OCI-LY7 (cell line): ENCODE data around the gene IRAK3.

ENCODE experiments used
- CTCF ChIP-seq: fragments of 200-600 bp; sonication (generic); conservative IDR thresholded peaks from 2 replicates; pipeline ENCODE4 v1.5.1; 2014; ENCODE audit warnings: mild to moderate bottlenecking, antibody characterized with exemption, low read length, moderate library complexity, mixed read lengths
- EZH2phosphoT487 ChIP-seq: fragments of 200-600 bp; sonication (generic); IDR thresholded peaks from 2 replicates; pipeline ENCODE4 v1.6.1; 2018; ENCODE audit warnings: low read depth, borderline replicate concordance, mild to moderate bottlenecking, mixed run types, antibody characterized with exemption, low read length, moderate library complexity, mixed read lengths

GRCh38 chr12:66139328-66139727 lies 49.7 kb upstream of the IRAK3 start:
- TF ChIP-seq CTCF, result no peak
- no peak for TF ChIP-seq EZH2phosphoT487
